OCI-LY1 (cell line): Measurements from ENCODE around the gene BTBD9.

Source experiments
- H2AFZ ChIP-seq: fragments of 200-600 bp; sonication (generic), shearing (Covaris generic); 2 replicates; pipeline ENCODE4 v1.6.0; 2014; ENCODE audit warnings: antibody characterized with exemption, mild to moderate bottlenecking, low read length
- H3F3A ChIP-seq: fragments of 200-600 bp; sonication (generic), shearing (Covaris generic); 2 replicates; pipeline ENCODE4 v1.6.0; 2014; ENCODE audit warnings: mild to moderate bottlenecking, antibody characterized with exemption, low read length, moderate library complexity; ENCODE audit not compliant: insufficient read depth
- H3K27ac ChIP-seq: fragments of 200-600 bp; sonication (generic); 2 replicates; pipeline ENCODE4 v1.5.1; 2014; ENCODE audit warnings: low read length, mixed run types, mild to moderate bottlenecking, low read depth; ENCODE audit not compliant: poor library complexity, severe bottlenecking
- H3K27me3 ChIP-seq: fragments of 200-600 bp; sonication (generic); 2 replicates; pipeline ENCODE4 v1.6.0; 2014; ENCODE audit warnings: antibody characterized with exemption, mild to moderate bottlenecking, low read length, moderate library complexity; ENCODE audit not compliant: insufficient read depth
- H3K36me3 ChIP-seq: fragments of 200-600 bp; sonication (generic); 2 replicates; pipeline ENCODE4 v1.6.1; 2014; ENCODE audit warnings: mild to moderate bottlenecking, antibody characterized with exemption, low read length, moderate library complexity, mixed read lengths; ENCODE audit not compliant: insufficient read depth
- H3K4me1 ChIP-seq: fragments of 200-600 bp; sonication (generic); 2 replicates; pipeline ENCODE4 v1.5.1; 2014; ENCODE audit warnings: mild to moderate bottlenecking, low read length, moderate library complexity; ENCODE audit not compliant: insufficient read depth, severe bottlenecking
- H3K4me2 ChIP-seq: fragments of 200-600 bp; sonication (generic), shearing (Covaris generic); 2 replicates; pipeline ENCODE4 v1.6.1; 2014; ENCODE audit warnings: low read length
- H3K4me3 ChIP-seq: fragments of 200-600 bp; sonication (generic); 2 replicates; pipeline ENCODE4 v1.5.1; 2014; ENCODE audit warnings: low read length, low read depth, mild to moderate bottlenecking, mixed read lengths; ENCODE audit not compliant: poor library complexity, severe bottlenecking
- H3K79me2 ChIP-seq: fragments of 200-600 bp; shearing (Covaris generic); 2 replicates; pipeline ENCODE4 v1.6.1; 2016; ENCODE audit warnings: mixed run types, low read length, mixed read lengths; ENCODE audit not compliant: insufficient read depth
- H3K9ac ChIP-seq: fragments of 200-600 bp; sonication (generic), shearing (Covaris generic); 2 replicates; pipeline ENCODE4 v1.6.1; 2014; ENCODE audit warnings: mild to moderate bottlenecking, low read length, mixed read lengths
- H3K9me2 ChIP-seq: fragments of 200-600 bp; sonication (generic), shearing (Covaris generic); 2 replicates; pipeline ENCODE4 v1.6.1; 2014; ENCODE audit warnings: low read depth, mild to moderate bottlenecking, low read length, mixed read lengths
- H3K9me3 ChIP-seq: fragments of 200-600 bp; shearing (Covaris generic); 2 replicates; pipeline ENCODE4 v1.6.1; 2014; ENCODE audit warnings: low read length, mixed read lengths
- H4K20me1 ChIP-seq: fragments of 200-600 bp; sonication (generic), shearing (Covaris generic); 2 replicates; pipeline ENCODE4 v1.6.0; 2016; ENCODE audit warnings: mild to moderate bottlenecking, low read length; ENCODE audit not compliant: insufficient read depth
- EZH2 ChIP-seq: fragments of 200-600 bp; sonication (generic), shearing (Covaris generic); IDR thresholded peaks from 2 replicates; pipeline ENCODE4 v1.8.0; 2017; ENCODE audit warnings: borderline replicate concordance, mixed run types, mild to moderate bottlenecking, antibody characterized with exemption, low read length, moderate library complexity, mixed read lengths
- TF ChIP-seq, protein P1 (sequence below): fragments of 200-600 bp; sonication (generic), shearing (Covaris generic); IDR thresholded peaks from 2 replicates; pipeline ENCODE4 v1.5.1; 2017; ENCODE audit warnings: mild to moderate bottlenecking, antibody characterized with exemption, low read length, moderate library complexity, mixed read lengths

Gene BTBD9

DNA sequence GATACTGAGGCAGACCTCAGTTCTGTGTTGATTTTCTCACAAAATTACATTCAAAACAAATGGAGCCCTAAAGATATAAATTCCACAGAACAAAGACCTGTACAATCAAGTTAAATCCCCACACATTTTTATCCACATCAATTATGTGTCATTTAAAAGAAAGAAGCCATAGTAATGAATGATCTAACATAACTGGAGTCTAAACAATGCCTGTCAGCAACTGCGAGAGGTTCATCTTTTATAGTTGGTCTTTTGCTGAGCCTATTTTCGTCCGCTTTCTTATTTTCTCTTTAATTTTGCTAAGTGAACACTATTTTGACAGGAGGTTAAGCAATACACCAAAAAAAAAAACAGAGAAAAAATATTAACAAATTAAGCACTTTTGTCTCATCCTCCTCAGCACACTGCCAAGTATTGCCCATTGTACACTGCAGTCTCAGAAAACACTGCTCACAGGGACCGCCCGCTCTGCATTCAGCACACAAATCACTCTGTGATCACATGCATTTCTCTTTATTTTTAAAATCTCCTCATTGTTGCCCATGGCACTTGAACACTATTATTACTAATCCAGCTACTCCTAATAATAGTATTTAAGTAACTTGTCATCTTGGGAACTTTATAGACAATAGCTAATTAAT is 140.8 kb downstream of the BTBD9 start:
- no peak overlapping the region for H3K4me3 ChIP-seq
- H3K27me3 ChIP-seq, result no peaks in the 10 kb centered on the region
- no peak overlapping the region for H3K4me2 ChIP-seq
- no peak overlapping the region for H3K9ac ChIP-seq
- no peaks in the 10 kb centered on the region for H3K9me3 ChIP-seq
- no peak for TF ChIP-seq EZH2
- TF ChIP-seq, protein P1, sequence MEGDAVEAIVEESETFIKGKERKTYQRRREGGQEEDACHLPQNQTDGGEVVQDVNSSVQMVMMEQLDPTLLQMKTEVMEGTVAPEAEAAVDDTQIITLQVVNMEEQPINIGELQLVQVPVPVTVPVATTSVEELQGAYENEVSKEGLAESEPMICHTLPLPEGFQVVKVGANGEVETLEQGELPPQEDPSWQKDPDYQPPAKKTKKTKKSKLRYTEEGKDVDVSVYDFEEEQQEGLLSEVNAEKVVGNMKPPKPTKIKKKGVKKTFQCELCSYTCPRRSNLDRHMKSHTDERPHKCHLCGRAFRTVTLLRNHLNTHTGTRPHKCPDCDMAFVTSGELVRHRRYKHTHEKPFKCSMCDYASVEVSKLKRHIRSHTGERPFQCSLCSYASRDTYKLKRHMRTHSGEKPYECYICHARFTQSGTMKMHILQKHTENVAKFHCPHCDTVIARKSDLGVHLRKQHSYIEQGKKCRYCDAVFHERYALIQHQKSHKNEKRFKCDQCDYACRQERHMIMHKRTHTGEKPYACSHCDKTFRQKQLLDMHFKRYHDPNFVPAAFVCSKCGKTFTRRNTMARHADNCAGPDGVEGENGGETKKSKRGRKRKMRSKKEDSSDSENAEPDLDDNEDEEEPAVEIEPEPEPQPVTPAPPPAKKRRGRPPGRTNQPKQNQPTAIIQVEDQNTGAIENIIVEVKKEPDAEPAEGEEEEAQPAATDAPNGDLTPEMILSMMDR, result no peak
- no peak overlapping the region for H2AFZ ChIP-seq
- H3K36me3 ChIP-seq, result no peaks in the 10 kb centered on the region
- no peaks in the 10 kb centered on the region for H3K79me2 ChIP-seq
- H3K4me1 ChIP-seq, result no peaks in the 10 kb centered on the region
- H4K20me1 ChIP-seq, result no peaks in the 10 kb centered on the region
- H3K9me2 ChIP-seq, result no peaks in the 10 kb centered on the region
- H3K27ac ChIP-seq, result no peak overlapping the region
- no peaks in the 10 kb centered on the region for H3F3A ChIP-seq

DNA sequence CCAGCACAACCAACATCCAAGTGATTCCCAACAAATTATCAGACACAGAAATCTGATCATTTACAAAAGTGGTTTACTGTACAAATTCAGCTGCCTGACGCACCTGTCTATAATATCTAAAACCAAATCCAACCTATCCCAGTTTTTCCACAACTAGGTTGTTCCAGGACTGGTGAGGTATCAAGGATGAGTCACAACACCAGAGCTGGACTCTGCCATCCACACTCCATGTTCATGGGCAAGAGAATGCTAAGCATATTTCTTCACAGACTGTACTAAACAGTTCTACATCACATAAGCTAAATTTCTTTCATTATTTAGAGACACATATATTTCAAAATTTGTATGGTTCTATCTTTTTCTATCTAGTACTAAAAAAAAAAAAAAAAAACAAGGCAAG is 141.6 kb downstream of the BTBD9 start:
- H4K20me1 ChIP-seq, result no peaks in the 10 kb centered on the region

DNA sequence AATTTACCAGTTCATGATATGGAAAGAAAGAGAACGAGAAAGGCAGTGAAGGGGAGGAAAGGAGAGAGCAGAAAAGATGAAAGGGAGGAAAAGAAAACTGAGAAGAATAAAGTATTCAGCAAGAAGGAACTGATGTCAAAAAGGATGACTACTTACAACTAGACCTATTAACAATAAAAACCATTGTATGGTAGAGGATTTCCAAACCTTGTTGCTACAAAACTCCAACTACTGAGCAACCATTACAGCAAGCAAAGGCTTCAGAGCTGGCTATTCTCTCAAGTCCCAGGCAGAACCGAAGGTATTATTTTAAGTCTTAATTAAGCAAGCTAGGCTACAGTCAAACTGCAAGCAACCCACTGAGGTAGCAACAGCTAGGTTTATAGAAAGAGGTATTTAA is 142.2 kb downstream of the BTBD9 start:
- Histone ChIP-seq H2AFZ (no peak overlapping the region), H3K9ac (no peak overlapping the region), H3K9me2 (no peaks in the 10 kb centered on the region), H3F3A (no peaks in the 10 kb centered on the region), H4K20me1 (no peaks in the 10 kb centered on the region), H3K79me2 (no peaks in the 10 kb centered on the region), H3K27ac (no peak overlapping the region), H3K27me3 (no peaks in the 10 kb centered on the region), H3K4me1 (no peaks in the 10 kb centered on the region), H3K4me3 (no peak overlapping the region), H3K36me3 (no peaks in the 10 kb centered on the region), H3K9me3 (no peaks in the 10 kb centered on the region), H3K4me2 (no peak overlapping the region)
- TF ChIP-seq, protein P1, result no peak
- TF ChIP-seq EZH2, result no peak

More for the DNA sequence above, 141.6 kb downstream of the BTBD9 start:
- Histone ChIP-seq H3F3A (no peaks in the 10 kb centered on the region), H3K36me3 (no peaks in the 10 kb centered on the region), H3K4me2 (no peak overlapping the region), H3K9me3 (no peaks in the 10 kb centered on the region), H3K79me2 (no peaks in the 10 kb centered on the region), H3K27me3 (no peaks in the 10 kb centered on the region), H3K27ac (no peak overlapping the region), H3K4me1 (no peaks in the 10 kb centered on the region), H3K9me2 (no peaks in the 10 kb centered on the region), H2AFZ (no peak overlapping the region), H3K9ac (no peak overlapping the region), H3K4me3 (no peak overlapping the region)
- no peak for TF ChIP-seq EZH2
- TF ChIP-seq, protein P1, result no peak
